GM19043 (cell line): ENCODE results near the gene OSBPL7.

Source experiments
- ATAC-seq: cut with Tn5 transposase; IDR thresholded peaks from one replicate; pipeline ENCODE4 v1.9.1; 2021; ENCODE audit warnings: low read depth; ENCODE audit not compliant: unreplicated experiment

Gene OSBPL7

GRCh38 chr17:47850373-47850691 lies 28.7 kb upstream of the OSBPL7 start:
- no peak for ATAC-seq

- no peak for ATAC-seq
Measured at GRCh38 chr17:47848198-47848513, 26.6 kb upstream of the OSBPL7 start.

- no peak for ATAC-seq
Measured at GRCh38 chr17:47847341-47848197, 26.0 kb upstream of the OSBPL7 start.

GRCh38 chr17:47846716-47847340 lies 25.2 kb upstream of the OSBPL7 start:
- ATAC-seq = no peak

GRCh38 chr17:47845716-47846075 lies 24.1 kb upstream of the OSBPL7 start:
- no peak for ATAC-seq

GRCh38 chr17:47844814-47845715 lies 23.5 kb upstream of the OSBPL7 start:
- ATAC-seq = no peak

- ATAC-seq = no peak
Measured at GRCh38 chr17:47844227-47844626, 22.6 kb upstream of the OSBPL7 start.

GRCh38 chr17:47843391-47843730 lies 21.8 kb upstream of the OSBPL7 start:
- ATAC-seq = no peak

- no peak for ATAC-seq
Measured at GRCh38 chr17:47841488-47842291, 20.1 kb upstream of the OSBPL7 start.

GRCh38 chr17:47840742-47841487 lies 19.3 kb upstream of the OSBPL7 start, which contains the start of gene SCRN2:
Gene SCRN2, minus strand, starts transcription at chr17:47841273. Its CDS starts 430 bp downstream, at chr17:47840843.
- peak; percentile 62 for ATAC-seq

GRCh38 chr17:47840001-47840741 lies 18.6 kb upstream of the OSBPL7 start:
- ATAC-seq = no peak

- ATAC-seq = no peak
Measured at GRCh38 chr17:47839071-47839470, 17.5 kb upstream of the OSBPL7 start.

GRCh38 chr17:47838636-47839035 lies 17.0 kb upstream of the OSBPL7 start:
- ATAC-seq = no peak

- no peak for ATAC-seq
Measured at GRCh38 chr17:47837401-47838039, 15.9 kb upstream of the OSBPL7 start.

GRCh38 chr17:47836601-47837000 lies 15.0 kb upstream of the OSBPL7 start:
- ATAC-seq = no peak

GRCh38 chr17:47834756-47835155 lies 13.2 kb upstream of the OSBPL7 start:
- ATAC-seq = no peak

- ATAC-seq = no peak
Measured at GRCh38 chr17:47831934-47832327, 10.3 kb upstream of the OSBPL7 start.

GRCh38 chr17:47831003-47831933 lies 9.7 kb upstream of the OSBPL7 start, which contains the start of the genes LRRC46 and MRPL10:
Gene LRRC46, plus strand, starts transcription at chr17:47831670. Its CDS starts 320 bp downstream, at chr17:47831990.
Gene MRPL10, minus strand, starts transcription at chr17:47831541. Its CDS starts 30 bp downstream, at chr17:47831511.
- peak; percentile 78 for ATAC-seq
